Neural cell (in vitro differentiated cells): ENCODE data around the gene CPO. TPM values are rescaled to one million over a fixed set of nuclear protein-coding genes. Genes with fewer than 3 reads are reported as not detected.

Experiments
- H2AFZ ChIP-seq: fragments of 200-600, 300-800 bp; sonication (generic), shearing (Covaris generic); 2 replicates; pipeline ENCODE4 v1.6.0; 2014; ENCODE audit warnings: low read depth, mild to moderate bottlenecking, antibody characterized with exemption, low read length, moderate library complexity
- H3F3A ChIP-seq: fragments of 200-600 bp; shearing (Covaris generic); 2 replicates; pipeline ENCODE4 v1.6.1; 2016; ENCODE audit warnings: mild to moderate bottlenecking, moderate library complexity, mixed read lengths, antibody characterized with exemption, low read length; ENCODE audit not compliant: insufficient read depth, poor library complexity, severe bottlenecking
- H3K27ac ChIP-seq: fragments of 200-600, 300-800 bp; sonication (generic), shearing (Covaris generic); 2 replicates; pipeline ENCODE4 v1.5.1; 2014; ENCODE audit warnings: mild to moderate bottlenecking, low read length, moderate library complexity
- H3K27me3 ChIP-seq: fragments of 300-800, 200-600 bp; sonication (generic), shearing (Covaris generic); 2 replicates; pipeline ENCODE4 v1.6.0; 2014; ENCODE audit warnings: mild to moderate bottlenecking, low read depth, low read length, moderate library complexity; ENCODE audit not compliant: insufficient read depth
- H3K36me3 ChIP-seq: fragments of 300-800, 200-600 bp; sonication (generic), shearing (Covaris generic); 2 replicates; pipeline ENCODE4 v1.5.1; 2014; ENCODE audit warnings: mild to moderate bottlenecking, antibody characterized with exemption, low read length, moderate library complexity; ENCODE audit not compliant: insufficient read depth
- H3K4me2 ChIP-seq: fragments of 300-800, 200-600 bp; sonication (generic), shearing (Covaris generic); 2 replicates; pipeline ENCODE4 v1.6.0; 2014; ENCODE audit warnings: mild to moderate bottlenecking, low read length
- H3K4me3 ChIP-seq: fragments of 300-800, 200-600 bp; sonication (generic), shearing (Covaris generic); 2 replicates; pipeline ENCODE4 v1.5.1; 2014; ENCODE audit warnings: mild to moderate bottlenecking, low read length, moderate library complexity
- H3K79me2 ChIP-seq: fragments of 200-600 bp; shearing (Covaris generic); replicated peaks from 2 replicates; pipeline ENCODE4 v1.6.0; 2014; ENCODE audit warnings: mild to moderate bottlenecking, low read length, moderate library complexity; ENCODE audit not compliant: insufficient read depth
- H3K9ac ChIP-seq: fragments of 300-800, 200-600 bp; sonication (generic), shearing (Covaris generic); 2 replicates; pipeline ENCODE4 v1.6.1; 2016; ENCODE audit warnings: mild to moderate bottlenecking, low read length, mixed read lengths
- H3K9me2 ChIP-seq: fragments of 200-600 bp; shearing (Covaris generic); 2 replicates; pipeline ENCODE4 v1.6.1; 2016; ENCODE audit warnings: mild to moderate bottlenecking, low read length, mixed read lengths; ENCODE audit not compliant: insufficient read depth
- H3K9me3 ChIP-seq: fragments of 200-600, 300-800 bp; sonication (generic), shearing (Covaris generic); 2 replicates; pipeline ENCODE4 v1.6.1; 2016; ENCODE audit warnings: mild to moderate bottlenecking, mixed run types, low read length, moderate library complexity, mixed read lengths
- H4K20me1 ChIP-seq: fragments of 200-600 bp; shearing (Covaris generic); 2 replicates; pipeline ENCODE4 v1.6.1; 2016; ENCODE audit warnings: mild to moderate bottlenecking, mixed run types; ENCODE audit not compliant: insufficient read depth
- EP300 ChIP-seq: fragments of 450-650 bp; conservative IDR thresholded peaks from 2 replicates; pipeline ENCODE4 v1.6.1; 2014; ENCODE audit warnings: antibody characterized with exemption, mild to moderate bottlenecking, moderate library complexity; ENCODE audit not compliant: poor library complexity, severe bottlenecking
- EZH2 ChIP-seq: fragments of 200-600, 300-800 bp; shearing (Covaris generic), sonication (generic); IDR thresholded peaks from 2 replicates; pipeline ENCODE4 v1.6.1; 2014; ENCODE audit warnings: antibody characterized with exemption, low read length, borderline replicate concordance, mild to moderate bottlenecking; ENCODE audit not compliant: insufficient read depth, poor library complexity, severe bottlenecking
- MXI1 ChIP-seq: fragments of 450-650 bp; conservative IDR thresholded peaks from 2 replicates; pipeline ENCODE4 v1.6.1; 2014; ENCODE audit warnings: antibody characterized with exemption, mild to moderate bottlenecking; ENCODE audit not compliant: poor library complexity, severe bottlenecking
- POLR2AphosphoS5 ChIP-seq: IDR thresholded peaks from 2 replicates; pipeline ENCODE4 v1.6.1; 2012
- RAD21 ChIP-seq: fragments of 450-650 bp; conservative IDR thresholded peaks from 2 replicates; pipeline ENCODE4 v1.6.1; 2014; ENCODE audit warnings: antibody characterized with exemption, mild to moderate bottlenecking, moderate library complexity
- REST ChIP-seq: IDR thresholded peaks from 2 replicates; pipeline ENCODE4 v1.6.1; 2012; ENCODE audit warnings: borderline replicate concordance
- SMC3 ChIP-seq: fragments of 450-650 bp; conservative IDR thresholded peaks from 2 replicates; pipeline ENCODE4 v1.6.1; 2014; ENCODE audit warnings: antibody characterized with exemption, mild to moderate bottlenecking, moderate library complexity; ENCODE audit not compliant: poor library complexity
- TAF1 ChIP-seq: IDR thresholded peaks from 2 replicates; pipeline ENCODE4 v1.6.1; 2012; ENCODE audit warnings: low read depth
- polyA plus RNA-seq: library from polyadenylated mRNA; depleted of rRNA; stranded (reverse); fragments of >200 nt; gene quantifications from 2 replicates; pipeline ENCODE4 v1.2.3, GENCODE V29; 2014
- TF ChIP-seq, protein P1 (sequence below): fragments of 450-650 bp; IDR thresholded peaks from 2 replicates; pipeline ENCODE4 v1.5.1; 2014; ENCODE audit warnings: antibody characterized with exemption, mild to moderate bottlenecking, moderate library complexity; ENCODE audit not compliant: poor library complexity, severe bottlenecking

The CPO gene
- polyA plus RNA-seq, 1 donor from 2014 or later = 1.2 TPM

DNA sequence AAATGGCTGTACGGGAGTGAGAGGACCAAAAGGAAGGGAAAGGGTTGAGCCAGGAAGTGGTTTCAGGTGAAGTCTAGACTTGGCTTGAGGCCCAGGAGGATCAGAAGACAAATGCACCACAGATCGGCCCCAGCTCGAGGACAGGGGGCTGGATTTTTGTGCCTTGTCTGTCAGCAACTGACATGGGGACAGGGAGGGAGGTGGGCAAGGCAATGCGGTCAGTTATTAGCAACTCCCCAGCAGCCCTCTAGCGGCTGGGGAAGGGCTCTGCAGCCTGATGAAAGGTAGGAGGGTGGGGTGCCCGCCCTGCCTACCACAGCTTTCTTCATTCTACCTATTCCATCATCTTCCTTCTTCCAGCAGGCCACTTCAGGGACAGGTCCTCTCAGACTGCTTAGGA lies 50.0 kb downstream of the CPO start:
- no peaks in the 10 kb centered on the region for H3K9me3 ChIP-seq
- H3K4me2 ChIP-seq = no peak overlapping the region
- H3K36me3 ChIP-seq = no peaks in the 10 kb centered on the region
- H3K27ac ChIP-seq = no peak overlapping the region
- H3K27me3 ChIP-seq = no peaks in the 10 kb centered on the region
- TF ChIP-seq RAD21 = no peak
- TF ChIP-seq EZH2 = no peak
- TF ChIP-seq EP300 = no peak
- TF ChIP-seq MXI1 = no peak
- TF ChIP-seq TAF1 = no peak
- H3K79me2 ChIP-seq = no peaks in the 10 kb centered on the region
- no peaks in the 10 kb centered on the region for H3K9me2 ChIP-seq
- H3K9ac ChIP-seq = no peak overlapping the region
- H4K20me1 ChIP-seq = no peaks in the 10 kb centered on the region
- H3K4me3 ChIP-seq = no peak overlapping the region
- no peaks in the 10 kb centered on the region for H3F3A ChIP-seq
- H2AFZ ChIP-seq = no peak overlapping the region

- no peak overlapping the region for H2AFZ ChIP-seq
- H3K4me3 ChIP-seq = no peak overlapping the region
- no peak for TF ChIP-seq SMC3
- no peak for TF ChIP-seq TAF1
- TF ChIP-seq REST = no peak
- TF ChIP-seq EZH2 = no peak
- TF ChIP-seq POLR2AphosphoS5 = no peak
- no peak for TF ChIP-seq MXI1
- TF ChIP-seq, protein P1, sequence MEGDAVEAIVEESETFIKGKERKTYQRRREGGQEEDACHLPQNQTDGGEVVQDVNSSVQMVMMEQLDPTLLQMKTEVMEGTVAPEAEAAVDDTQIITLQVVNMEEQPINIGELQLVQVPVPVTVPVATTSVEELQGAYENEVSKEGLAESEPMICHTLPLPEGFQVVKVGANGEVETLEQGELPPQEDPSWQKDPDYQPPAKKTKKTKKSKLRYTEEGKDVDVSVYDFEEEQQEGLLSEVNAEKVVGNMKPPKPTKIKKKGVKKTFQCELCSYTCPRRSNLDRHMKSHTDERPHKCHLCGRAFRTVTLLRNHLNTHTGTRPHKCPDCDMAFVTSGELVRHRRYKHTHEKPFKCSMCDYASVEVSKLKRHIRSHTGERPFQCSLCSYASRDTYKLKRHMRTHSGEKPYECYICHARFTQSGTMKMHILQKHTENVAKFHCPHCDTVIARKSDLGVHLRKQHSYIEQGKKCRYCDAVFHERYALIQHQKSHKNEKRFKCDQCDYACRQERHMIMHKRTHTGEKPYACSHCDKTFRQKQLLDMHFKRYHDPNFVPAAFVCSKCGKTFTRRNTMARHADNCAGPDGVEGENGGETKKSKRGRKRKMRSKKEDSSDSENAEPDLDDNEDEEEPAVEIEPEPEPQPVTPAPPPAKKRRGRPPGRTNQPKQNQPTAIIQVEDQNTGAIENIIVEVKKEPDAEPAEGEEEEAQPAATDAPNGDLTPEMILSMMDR = no peak
- no peak for TF ChIP-seq EP300
- TF ChIP-seq RAD21 = no peak
- no peaks in the 10 kb centered on the region for H3K9me3 ChIP-seq
- no peaks in the 10 kb centered on the region for H3K9me2 ChIP-seq
- H3K4me2 ChIP-seq = no peak overlapping the region
- H3F3A ChIP-seq = no peaks in the 10 kb centered on the region
- no peak overlapping the region for H3K27ac ChIP-seq
- H4K20me1 ChIP-seq = no peaks in the 10 kb centered on the region
- no peak overlapping the region for H3K9ac ChIP-seq
- H3K27me3 ChIP-seq = no peaks in the 10 kb centered on the region
- no peaks in the 10 kb centered on the region for H3K36me3 ChIP-seq
- H3K79me2 ChIP-seq = no peaks in the 10 kb centered on the region
Measured at GRCh38 chr2:206990360-206990759, 51.0 kb downstream of the CPO start.

- Histone ChIP-seq H3K79me2 (no peaks in the 10 kb centered on the region), H2AFZ (no peak overlapping the region), H3K27ac (no peak overlapping the region), H3K4me2 (no peak overlapping the region), H3K9ac (no peak overlapping the region), H3K27me3 (no peaks in the 10 kb centered on the region), H3K9me2 (no peaks in the 10 kb centered on the region), H3F3A (no peaks in the 10 kb centered on the region), H3K9me3 (no peaks in the 10 kb centered on the region), H4K20me1 (no peaks in the 10 kb centered on the region), H3K36me3 (no peaks in the 10 kb centered on the region), H3K4me3 (no peak overlapping the region)
- no peak for TF ChIP-seq EZH2
- TF ChIP-seq SMC3 = no peak
- no peak for TF ChIP-seq TAF1
- TF ChIP-seq, protein P1 = no peak
- TF ChIP-seq POLR2AphosphoS5 = no peak
- TF ChIP-seq REST = no peak
- TF ChIP-seq EP300 = no peak
- no peak for TF ChIP-seq MXI1
- TF ChIP-seq RAD21 = no peak
Measured at GRCh38 chr2:206991070-206991469, 51.8 kb downstream of the CPO start.
